Astrocyte of the cerebellum (primary cell): ENCODE data around the gene ORC3.

Experiments used
- DNase-seq: peaks from one replicate; pipeline ENCODE4 v3.0.0-alpha.2; 2011; ENCODE audit warnings: low read depth
- H3K4me3 ChIP-seq: 2 replicates; pipeline ENCODE4 v1.5.1; 2011; ENCODE audit warnings: mild to moderate bottlenecking, low read depth, low read length, moderate library complexity
- CTCF ChIP-seq: IDR thresholded peaks from 2 replicates; pipeline ENCODE4 v1.5.1; 2012; ENCODE audit warnings: low read length, low read depth, moderate library complexity, mild to moderate bottlenecking; ENCODE audit errors: missing control alignments
- in situ Hi-C: cut with HindIII; loops from 2 replicates; pipeline ENCODE4 v1.10.0; 2017; ENCODE audit warnings: low sequenced_read_pairs

The ORC3 gene

GRCh38 chr6:87573307-87574024, 16.5 kb upstream of the ORC3 start:
- no peak overlapping the region for H3K4me3 ChIP-seq
- in situ Hi-C loops, result no loop called here
- DNase-seq, result no peak
- TF ChIP-seq CTCF, result no peak

- TF ChIP-seq CTCF, result no peak
- in situ Hi-C loops, result no loop called here
- no peak for DNase-seq
- H3K4me3 ChIP-seq, result no peak overlapping the region
Measured at GRCh38 chr6:87574237-87574804, 15.6 kb upstream of the ORC3 start.

- TF ChIP-seq CTCF, result no peak
- no peak for DNase-seq
- no peak overlapping the region for H3K4me3 ChIP-seq
- in situ Hi-C loops, result no loop called here
Measured at GRCh38 chr6:87575423-87575822, 14.5 kb upstream of the ORC3 start.

DNA sequence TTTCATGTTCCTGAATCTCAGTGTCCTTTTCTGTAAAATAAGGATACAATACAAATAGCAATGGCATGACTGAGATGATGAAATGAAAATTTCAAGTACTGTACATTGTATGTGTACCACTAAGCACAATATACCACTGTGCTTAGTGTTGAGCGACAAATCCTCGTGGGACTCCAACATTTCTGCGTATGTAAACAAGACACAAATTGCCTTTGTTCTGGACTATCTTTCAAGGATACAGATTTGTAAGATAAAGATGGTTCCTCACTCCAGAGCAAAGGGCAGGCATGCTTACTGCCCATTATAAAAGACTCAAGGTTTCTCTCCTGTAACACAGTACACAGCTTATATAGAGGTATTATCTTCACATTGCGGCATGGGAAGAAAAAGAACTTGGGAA, 6.1 kb upstream of the ORC3 start:
- no peak for DNase-seq
- TF ChIP-seq CTCF, result no peak
- in situ Hi-C loops, result no loop called here
- no peak overlapping the region for H3K4me3 ChIP-seq

DNA sequence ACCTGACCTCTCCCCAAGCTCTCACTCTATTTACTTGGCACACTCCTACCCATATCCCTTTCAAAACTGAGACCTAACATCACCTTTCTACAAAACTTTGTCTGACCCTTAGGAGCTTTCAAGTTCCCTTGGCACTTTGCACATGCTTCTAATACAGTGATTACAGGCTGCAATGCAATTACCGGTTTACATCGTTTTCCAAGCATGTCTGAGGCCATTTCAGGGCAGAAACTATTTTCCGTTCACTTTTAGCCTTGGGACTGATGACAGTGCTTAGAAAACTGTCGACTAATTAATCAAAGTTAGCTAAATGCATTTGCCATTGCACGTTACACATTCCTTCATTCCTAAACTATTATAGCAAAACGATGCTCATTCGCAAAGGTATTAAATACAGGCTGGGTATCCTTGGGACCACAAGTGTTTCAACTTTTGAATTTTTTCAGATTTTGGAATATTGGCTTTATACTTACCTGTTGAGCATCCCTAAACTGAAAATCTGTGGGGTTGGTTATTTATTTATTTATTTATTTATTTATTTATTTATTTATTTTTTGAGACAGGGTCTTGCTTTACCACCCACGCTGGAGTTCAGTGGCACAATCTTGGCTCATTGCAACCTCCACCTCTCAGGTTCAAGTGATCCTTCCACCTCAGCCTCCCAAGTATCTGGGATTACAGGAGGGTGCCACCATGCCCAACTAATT, 3.4 kb upstream of the ORC3 start:
- in situ Hi-C loops, result no loop called here
- no peak for DNase-seq
- TF ChIP-seq CTCF, result no peak
- no peak overlapping the region for H3K4me3 ChIP-seq

DNA sequence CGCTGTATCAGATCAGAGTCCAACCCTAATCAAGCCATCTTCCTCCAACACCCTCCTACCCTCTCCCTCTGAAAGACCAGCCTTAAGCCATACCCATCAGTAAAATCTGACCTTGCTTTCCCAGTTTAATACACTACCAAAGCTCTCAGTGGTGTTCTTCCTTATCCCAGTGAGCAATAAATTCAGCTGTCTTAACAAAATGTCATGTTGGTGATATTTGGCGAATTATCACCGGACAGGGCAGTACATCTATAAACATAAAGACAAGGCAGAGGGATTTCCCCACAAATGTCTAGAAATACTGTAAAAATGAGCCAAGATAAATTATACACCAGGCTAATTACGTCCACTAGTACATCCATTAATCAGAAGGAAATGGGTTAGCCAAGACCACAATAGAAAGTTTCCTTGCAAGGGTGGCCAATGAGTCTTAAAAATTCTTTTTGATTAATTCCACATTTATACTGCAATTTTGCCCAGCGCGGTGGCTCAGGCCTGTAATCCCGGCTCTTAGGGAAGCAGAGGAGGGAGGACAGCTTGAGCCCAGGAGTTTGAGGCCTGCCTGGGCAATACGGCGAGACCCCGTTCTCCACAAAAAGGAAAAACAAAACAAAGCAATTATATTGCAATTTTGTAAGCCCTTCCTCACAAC, 1.1 kb upstream of the ORC3 start:
- DNase-seq, result peak; percentile 16

More for the DNA sequence above, 1.1 kb upstream of the ORC3 start:
- in situ Hi-C loops, result no loop called here
- no peak for TF ChIP-seq CTCF
- peak overlapping the region; percentile 99 for H3K4me3 ChIP-seq
